Colonic mucosa (tissue), 4 donors: ENCODE data around the gene THSD7B. TPM values are rescaled to one million over a fixed set of nuclear protein-coding genes. Genes with fewer than 3 reads are reported as not detected.
"Not testable (repeated sequence)": the region's sequence is repeated elsewhere in the genome, so short reads cannot be mapped to it uniquely, and the experiment has no call there.

Source experiments
- DNase-seq: peaks from one replicate; pipeline ENCODE4 v3.0.0-alpha.2; 2020
- H3K27ac ChIP-seq: fragments of 200-600 bp; one replicate; pipeline ENCODE4 v1.8.0; 2021
- H3K27me3 ChIP-seq: fragments of 200-600 bp; one replicate; pipeline ENCODE4 v1.8.0; 2021
- H3K36me3 ChIP-seq: fragments of 200-600 bp; one replicate; pipeline ENCODE4 v1.8.0; 2021
- H3K4me1 ChIP-seq: fragments of 200-600 bp; one replicate; pipeline ENCODE4 v1.8.0; 2021; ENCODE audit warnings: mild to moderate bottlenecking
- H3K4me3 ChIP-seq: fragments of 200-600 bp; one replicate; pipeline ENCODE4 v1.8.0; 2021
- H3K9ac ChIP-seq, 2 donors: one replicate each; pipeline ENCODE4 v1.7.0; 2013; ENCODE audit warnings: control low read depth in 2 of 2, low read depth in 2 of 2, low read length in 2 of 2
- H3K9me3 ChIP-seq: fragments of 200-600 bp; one replicate; pipeline ENCODE4 v1.8.0; 2021
- intact Hi-C: fragments of 100-400 bp; cut with DNase I; formaldehyde crosslinking; loops from one replicate; pipeline ENCODE4 v1.14.1; 2022
- total RNA-seq, 2 donors: library from RNA; stranded (reverse); fragmentation: NEBNext Ultra II Directional in 1 of 2; extraction: Animal tissue kit (Norgen Biotek cat#: 25700) in 1 of 2; gene quantifications; one replicate each; pipeline ENCODE4 v1.2.1, GENCODE V29; 2021
- TF ChIP-seq, protein P1 (sequence below): fragments of 200-600 bp; IDR thresholded peaks from one replicate; pipeline ENCODE4 v1.8.0; 2022; ENCODE audit warnings: antibody characterized with exemption, mild to moderate bottlenecking
- donor health status: healthy.
- donor health status: DM: no; HTN: no; CAD: no.
- donor health status: DM: no; HTN: no; CAD: no.

THSD7B gene
- total RNA-seq, 2 donors from 2014 or later, result 0.05 to 0.29 TPM

GRCh38 chr2:137049518-137049917 lies 284.2 kb downstream of the THSD7B start:
- H3K36me3 ChIP-seq, result no peaks in the 10 kb centered on the region
- intact Hi-C loops, result no loop called here
- DNase-seq, result no peak
- H3K27ac ChIP-seq, result no peak overlapping the region
- H3K4me3 ChIP-seq, result no peak overlapping the region
- H3K4me1 ChIP-seq, result no peaks in the 10 kb centered on the region
- no peaks in the 10 kb centered on the region for H3K9me3 ChIP-seq
- TF ChIP-seq, protein P1, sequence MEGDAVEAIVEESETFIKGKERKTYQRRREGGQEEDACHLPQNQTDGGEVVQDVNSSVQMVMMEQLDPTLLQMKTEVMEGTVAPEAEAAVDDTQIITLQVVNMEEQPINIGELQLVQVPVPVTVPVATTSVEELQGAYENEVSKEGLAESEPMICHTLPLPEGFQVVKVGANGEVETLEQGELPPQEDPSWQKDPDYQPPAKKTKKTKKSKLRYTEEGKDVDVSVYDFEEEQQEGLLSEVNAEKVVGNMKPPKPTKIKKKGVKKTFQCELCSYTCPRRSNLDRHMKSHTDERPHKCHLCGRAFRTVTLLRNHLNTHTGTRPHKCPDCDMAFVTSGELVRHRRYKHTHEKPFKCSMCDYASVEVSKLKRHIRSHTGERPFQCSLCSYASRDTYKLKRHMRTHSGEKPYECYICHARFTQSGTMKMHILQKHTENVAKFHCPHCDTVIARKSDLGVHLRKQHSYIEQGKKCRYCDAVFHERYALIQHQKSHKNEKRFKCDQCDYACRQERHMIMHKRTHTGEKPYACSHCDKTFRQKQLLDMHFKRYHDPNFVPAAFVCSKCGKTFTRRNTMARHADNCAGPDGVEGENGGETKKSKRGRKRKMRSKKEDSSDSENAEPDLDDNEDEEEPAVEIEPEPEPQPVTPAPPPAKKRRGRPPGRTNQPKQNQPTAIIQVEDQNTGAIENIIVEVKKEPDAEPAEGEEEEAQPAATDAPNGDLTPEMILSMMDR, result no peak
- H3K9ac ChIP-seq, result no peak overlapping the region
- H3K27me3 ChIP-seq, result no peaks in the 10 kb centered on the region

GRCh38 chr2:137050949-137051348 lies 285.6 kb downstream of the THSD7B start:
- DNase-seq, result no peak
- Histone ChIP-seq H3K27me3 (no peaks in the 10 kb centered on the region), H3K4me1 (no peaks in the 10 kb centered on the region), H3K9ac (no peak overlapping the region), H3K36me3 (no peaks in the 10 kb centered on the region), H3K4me3 (no peak overlapping the region), H3K27ac (no peak overlapping the region), H3K9me3 (no peaks in the 10 kb centered on the region)
- intact Hi-C loops, result no loop called here
- TF ChIP-seq, protein P1, result no peak

DNA sequence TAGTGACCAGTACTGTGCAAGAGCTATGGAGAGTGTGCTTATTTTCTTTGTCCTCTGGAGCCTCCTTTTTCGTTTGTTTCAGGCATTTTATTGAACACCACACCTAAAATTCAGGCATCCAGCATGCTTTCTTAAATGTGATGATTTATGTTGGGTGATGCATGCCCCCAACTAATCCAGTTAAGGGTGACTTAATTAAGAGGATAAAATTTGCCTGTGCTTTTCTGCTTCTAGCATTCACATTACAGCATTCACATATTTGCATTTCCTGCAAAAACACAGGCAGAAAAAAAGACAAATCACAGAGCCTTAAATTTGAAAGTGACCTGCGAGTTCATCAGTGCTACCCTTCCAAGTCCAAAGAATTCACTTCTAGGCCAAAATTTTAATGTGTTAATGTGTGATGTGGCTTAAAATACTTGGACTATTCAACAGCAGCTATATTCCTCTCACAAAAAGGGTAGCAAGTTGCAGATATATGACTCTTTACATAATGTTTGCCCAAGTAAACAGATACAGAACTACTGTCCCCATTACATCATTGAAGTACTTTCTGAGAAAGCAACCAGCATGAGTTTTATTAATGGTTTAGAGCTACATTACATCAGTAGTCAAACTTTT lies 286.5 kb downstream of the THSD7B start:
- TF ChIP-seq, protein P1, result no peak
- Histone ChIP-seq H3K9me3 (no peaks in the 10 kb centered on the region), H3K36me3 (no peaks in the 10 kb centered on the region), H3K9ac (no peak overlapping the region), H3K27me3 (no peaks in the 10 kb centered on the region), H3K4me3 (no peak overlapping the region), H3K4me1 (no peaks in the 10 kb centered on the region), H3K27ac (no peak overlapping the region)
- no peak for DNase-seq
- intact Hi-C loops, result no loop called here

DNA sequence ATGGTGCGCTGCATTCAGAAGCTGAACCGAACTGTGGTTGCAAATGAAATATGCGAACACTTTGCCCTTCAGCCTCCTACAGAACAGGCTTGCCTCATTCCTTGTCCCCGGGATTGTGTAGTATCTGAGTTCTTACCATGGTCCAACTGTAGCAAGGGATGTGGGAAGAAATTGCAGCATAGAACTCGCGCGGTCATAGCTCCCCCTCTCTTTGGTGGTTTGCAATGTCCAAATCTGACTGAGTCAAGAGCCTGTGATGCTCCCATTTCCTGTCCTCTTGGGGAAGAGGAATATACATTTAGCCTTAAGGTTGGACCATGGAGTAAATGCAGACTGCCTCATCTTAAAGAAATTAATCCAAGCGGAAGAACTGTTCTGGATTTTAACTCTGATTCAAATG lies 291.4 kb downstream of the THSD7B start:
- intact Hi-C loops, result no loop called here
- no peak overlapping the region for H3K9ac ChIP-seq
- TF ChIP-seq, protein P1, result no peak

DNA sequence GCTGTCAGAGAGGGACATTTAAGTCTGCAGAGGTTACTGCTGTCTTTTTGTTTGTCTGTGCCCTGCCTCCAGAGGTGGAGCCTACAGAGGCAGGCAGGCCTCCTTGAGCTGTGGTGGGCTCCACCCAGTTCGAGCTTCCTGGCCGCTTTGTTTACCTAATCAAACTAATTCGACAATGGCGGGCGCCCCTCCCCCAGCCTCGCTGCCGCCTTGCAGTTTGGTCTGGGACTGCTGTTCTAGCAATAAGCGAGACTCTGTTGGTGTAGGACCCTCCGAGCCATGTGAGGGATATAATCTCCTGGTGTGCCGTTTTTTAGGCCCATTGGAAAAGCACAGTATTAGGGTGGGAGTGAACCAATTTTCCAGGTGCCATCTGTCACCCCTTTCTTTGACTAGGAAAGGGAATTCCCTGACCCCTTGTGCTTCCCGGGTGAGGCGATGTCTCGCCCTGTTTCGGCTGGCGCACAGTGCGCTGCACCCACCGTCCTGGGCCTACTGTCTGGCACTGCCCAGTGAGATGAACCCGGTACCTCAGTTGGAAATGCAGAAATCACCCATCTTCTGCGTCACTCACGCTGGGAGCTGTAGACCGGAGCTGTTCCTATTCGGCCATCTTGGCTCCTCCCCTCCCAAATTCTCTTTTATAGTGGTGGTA lies 310.9 kb downstream of the THSD7B start:
- DNase-seq, H3K9ac ChIP-seq, H3K36me3 ChIP-seq, H3K4me3 ChIP-seq, H3K27ac ChIP-seq, H3K9me3 ChIP-seq, H3K4me1 ChIP-seq, intact Hi-C loops, H3K27me3 ChIP-seq: not testable (repeated sequence)

More for the DNA sequence above, 291.4 kb downstream of the THSD7B start:
- Histone ChIP-seq H3K27ac (no peak overlapping the region), H3K4me1 (no peaks in the 10 kb centered on the region), H3K4me3 (no peak overlapping the region), H3K27me3 (no peaks in the 10 kb centered on the region), H3K9me3 (no peaks in the 10 kb centered on the region), H3K36me3 (no peaks in the 10 kb centered on the region)
- DNase-seq, result no peak

GRCh38 chr2:137091704-137092103 lies 326.4 kb downstream of the THSD7B start:
- Histone ChIP-seq H3K27ac (no peak overlapping the region), H3K9me3 (no peaks in the 10 kb centered on the region), H3K9ac (no peak overlapping the region), H3K4me3 (no peak overlapping the region), H3K4me1 (no peaks in the 10 kb centered on the region), H3K27me3 (no peaks in the 10 kb centered on the region), H3K36me3 (no peaks in the 10 kb centered on the region)
- intact Hi-C loops, result no loop called here
- TF ChIP-seq, protein P1, result no peak
- no peak for DNase-seq
